GM12891 (cell line): ENCODE results near the gene EDEM1.

Experiments used
- DNase-seq: peaks from one replicate; pipeline ENCODE4 v3.0.0; 2011; ENCODE audit warnings: low spot score; ENCODE audit not compliant: insufficient read length
- FAIRE-seq: peaks from 2 replicates; lab custom pipeline; 2011; peaks lifted over from hg19 to GRCh38; lab: Jason Lieb, UNC
- PAX5 ChIP-seq: IDR thresholded peaks from 2 replicates; pipeline ENCODE4 v1.6.1; 2011; ENCODE audit warnings: low read length, moderate library complexity, mild to moderate bottlenecking; ENCODE audit not compliant: insufficient read depth, severe bottlenecking
- POLR2A ChIP-seq: IDR thresholded peaks from 2 replicates; pipeline ENCODE4 v1.6.1; 2011; ENCODE audit warnings: low read depth, low read length, control low read depth
- POLR2AphosphoS5 ChIP-seq: IDR thresholded peaks from 2 replicates; pipeline ENCODE4 v1.6.1; 2011; ENCODE audit warnings: low read depth, low read length, control low read depth
- POU2F2 ChIP-seq: IDR thresholded peaks from 2 replicates; pipeline ENCODE4 v1.6.1; 2011; ENCODE audit warnings: low read depth, mild to moderate bottlenecking, control low read depth, low read length, moderate library complexity
- SPI1 ChIP-seq: IDR thresholded peaks from 2 replicates; pipeline ENCODE4 v1.6.1; 2011; ENCODE audit warnings: low read depth, low read length, control low read depth
- TAF1 ChIP-seq: IDR thresholded peaks from 2 replicates; pipeline ENCODE4 v1.6.1; 2011; ENCODE audit warnings: low read depth, low read length, control low read depth

EDEM1 gene

GRCh38 chr3:5255404-5256344 lies 68.2 kb downstream of the EDEM1 start:
- TF ChIP-seq PAX5 (no peak), POLR2AphosphoS5 (no peak), TAF1 (no peak), SPI1 (no peak), POU2F2 (no peak), POLR2A (no peak)
- FAIRE-seq = no peak
- DNase-seq = no peak

GRCh38 chr3:5258526-5258925 lies 71.0 kb downstream of the EDEM1 start:
- DNase-seq (no peak), FAIRE-seq (no peak)
- TF ChIP-seq POLR2AphosphoS5 (no peak), TAF1 (no peak), SPI1 (no peak), POU2F2 (no peak), POLR2A (no peak), PAX5 (no peak)

- TF ChIP-seq POLR2AphosphoS5 = no peak
- TF ChIP-seq POU2F2 = no peak
- TF ChIP-seq PAX5 = no peak
- TF ChIP-seq POLR2A = no peak
- TF ChIP-seq TAF1 = no peak
- TF ChIP-seq SPI1 = no peak
- FAIRE-seq (no peak), DNase-seq (no peak)
Observed at GRCh38 chr3:5260992-5261501, 73.5 kb downstream of the EDEM1 start.

- DNase-seq (no peak), FAIRE-seq (no peak)
- TF ChIP-seq POLR2AphosphoS5 (no peak), TAF1 (no peak), POU2F2 (no peak), SPI1 (no peak), POLR2A (no peak), PAX5 (no peak)
Observed at GRCh38 chr3:5262507-5262906, 75.0 kb downstream of the EDEM1 start.

- FAIRE-seq = no peak
- DNase-seq = no peak
- no peak for TF ChIP-seq POLR2AphosphoS5
- TF ChIP-seq POU2F2 = no peak
- no peak for TF ChIP-seq TAF1
- no peak for TF ChIP-seq POLR2A
- TF ChIP-seq SPI1 = no peak
- TF ChIP-seq PAX5 = no peak
Observed at GRCh38 chr3:5264093-5264600, 76.6 kb downstream of the EDEM1 start.

- TF ChIP-seq PAX5 (no peak), POLR2A (no peak), SPI1 (no peak), TAF1 (no peak), POLR2AphosphoS5 (no peak), POU2F2 (no peak)
- FAIRE-seq = no peak
- no peak for DNase-seq
Observed at GRCh38 chr3:5264896-5265770, 77.6 kb downstream of the EDEM1 start.

- no peak for DNase-seq
- TF ChIP-seq POLR2A = no peak
- TF ChIP-seq TAF1 = no peak
- TF ChIP-seq PAX5 = no peak
- TF ChIP-seq POLR2AphosphoS5 = no peak
- TF ChIP-seq POU2F2 = no peak
- TF ChIP-seq SPI1 = no peak
Observed at GRCh38 chr3:5267252-5267651, 79.7 kb downstream of the EDEM1 start.

GRCh38 chr3:5267889-5268288 lies 80.4 kb downstream of the EDEM1 start:
- TF ChIP-seq POLR2A = no peak
- TF ChIP-seq SPI1 = no peak
- TF ChIP-seq PAX5 = no peak
- no peak for FAIRE-seq
- no peak for DNase-seq

More at GRCh38 chr3:5267252-5267651, 79.7 kb downstream of the EDEM1 start:
- FAIRE-seq = no peak
